ENCODE results near the gene DR1. TPM values are rescaled to one million over a fixed set of nuclear protein-coding genes. Genes with fewer than 3 reads are reported as not detected.

DR1 gene
- total RNA-seq, 1 experiment from 2014 or later = 77.2 TPM

GRCh38 chr1:93313026-93313425, 32.7 kb upstream of the DR1 start:
- intact Hi-C loops (cut with micrococcal nuclease; ENCODE audit: unreplicated experiment) = no loop called here
- CTCF ChIA-PET = no interaction called here
- Histone ChIP-seq H3K36me3 (ENCODE audit: insufficient read depth, low read length, poor library complexity, severe bottlenecking) (no peaks in the 10 kb centered on the region), H3K27ac (ENCODE audit: low read depth, low read length, poor library complexity, severe bottlenecking) (no peak overlapping the region), H3K27me3 (replicated peaks; ENCODE audit: insufficient read depth, low read depth, low read length, poor library complexity) (no peaks in the 10 kb centered on the region), H3K9me3 (ENCODE audit: low read depth, low read length, poor library complexity, severe bottlenecking) (no peaks in the 10 kb centered on the region), H3K4me1 (ENCODE audit: insufficient read depth, low read length, poor library complexity, severe bottlenecking) (no peaks in the 10 kb centered on the region), H3K4me3 (ENCODE audit: low read depth, low read length, poor library complexity, severe bottlenecking) (no peak overlapping the region)
- BruUV-seq (replicated peaks) = no TSS peak
- no peak for TF ChIP-seq CTCF (conservative IDR thresholded peaks at IDR 0.05; ENCODE audit: low read depth, low read length)
- no peak for TF ChIP-seq EZH2 (IDR thresholded peaks at IDR 0.05; ENCODE audit: borderline replicate concordance, low read depth, low read length, poor library complexity, severe bottlenecking)
- DNase-seq (ENCODE audit: low spot score) = no peak
- POLR2A ChIA-PET (ENCODE audit: low non-redundant PET) = no interaction called here

GRCh38 chr1:93317207-93317606, 28.5 kb upstream of the DR1 start:
- Histone ChIP-seq H3K27me3 (replicated peaks; ENCODE audit: insufficient read depth, low read depth, low read length, poor library complexity) (no peaks in the 10 kb centered on the region), H3K4me1 (ENCODE audit: insufficient read depth, low read length, poor library complexity, severe bottlenecking) (no peaks in the 10 kb centered on the region), H3K4me3 (ENCODE audit: low read depth, low read length, poor library complexity, severe bottlenecking) (no peak overlapping the region), H3K27ac (ENCODE audit: low read depth, low read length, poor library complexity, severe bottlenecking) (no peak overlapping the region), H3K9me3 (ENCODE audit: low read depth, low read length, poor library complexity, severe bottlenecking) (no peaks in the 10 kb centered on the region), H3K36me3 (ENCODE audit: insufficient read depth, low read length, poor library complexity, severe bottlenecking) (no peaks in the 10 kb centered on the region)
- ChIA-PET CTCF (no interaction called here), POLR2A (ENCODE audit: low non-redundant PET) (no interaction called here)
- intact Hi-C loops (cut with micrococcal nuclease; ENCODE audit: unreplicated experiment) = no loop called here
- BruUV-seq (replicated peaks) = no TSS peak
- DNase-seq (ENCODE audit: low spot score) = no peak
- TF ChIP-seq CTCF (conservative IDR thresholded peaks at IDR 0.05; ENCODE audit: low read depth, low read length) (no peak), EZH2 (IDR thresholded peaks at IDR 0.05; ENCODE audit: borderline replicate concordance, low read depth, low read length, poor library complexity, severe bottlenecking) (no peak)

DNA sequence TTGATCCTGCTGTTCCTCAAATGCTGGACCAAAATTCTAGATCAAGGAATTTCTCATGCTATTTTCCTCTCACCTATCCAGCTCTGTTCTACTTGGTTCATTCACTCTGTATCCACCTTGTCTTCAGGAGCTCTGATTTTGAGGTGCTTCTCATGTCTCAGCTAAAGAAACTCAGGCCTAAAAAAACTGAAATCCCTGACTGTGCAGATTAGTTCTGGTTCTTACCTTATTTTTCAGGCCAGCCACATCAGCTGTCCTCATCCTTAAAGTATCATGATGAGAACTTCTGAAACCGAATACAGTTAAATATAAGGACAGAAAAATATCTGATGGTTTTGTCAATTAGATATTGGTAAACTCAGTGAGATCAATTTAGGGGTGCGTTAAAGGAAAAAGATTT, 27.8 kb upstream of the DR1 start:
- TF ChIP-seq EZH2 (IDR thresholded peaks at IDR 0.05; ENCODE audit: borderline replicate concordance, low read depth, low read length, poor library complexity, severe bottlenecking) (no peak), CTCF (conservative IDR thresholded peaks at IDR 0.05; ENCODE audit: low read depth, low read length) (no peak)
- DNase-seq (ENCODE audit: low spot score) = no peak
- H3K27ac ChIP-seq (ENCODE audit: low read depth, low read length, poor library complexity, severe bottlenecking) = no peak overlapping the region
- H3K4me3 ChIP-seq (ENCODE audit: low read depth, low read length, poor library complexity, severe bottlenecking) = no peak overlapping the region
- no TSS peak for BruUV-seq (replicated peaks)
- CTCF ChIA-PET = no interaction called here
- intact Hi-C loops (cut with micrococcal nuclease; ENCODE audit: unreplicated experiment) = no loop called here
- H3K27me3 ChIP-seq (replicated peaks; ENCODE audit: insufficient read depth, low read depth, low read length, poor library complexity) = no peaks in the 10 kb centered on the region
- POLR2A ChIA-PET (ENCODE audit: low non-redundant PET) = no interaction called here
- H3K4me1 ChIP-seq (ENCODE audit: insufficient read depth, low read length, poor library complexity, severe bottlenecking) = no peaks in the 10 kb centered on the region
- no peaks in the 10 kb centered on the region for H3K9me3 ChIP-seq (ENCODE audit: low read depth, low read length, poor library complexity, severe bottlenecking)
- H3K36me3 ChIP-seq (ENCODE audit: insufficient read depth, low read length, poor library complexity, severe bottlenecking) = no peaks in the 10 kb centered on the region

All from A673 (cell line).